Naive thymus-derived CD4-positive, alpha-beta T cell (primary cell): Measurements from ENCODE around the gene CCDC69. TPM values are rescaled to one million over a fixed set of nuclear protein-coding genes. Genes with fewer than 3 reads are reported as not detected.

ENCODE experiments used
- ATAC-seq: fragments of 150-1000 bp; cut with Tn5 transposase; 2 replicates; pipeline ENCODE4 v1.10.0; 2021; ENCODE audit warnings: mild to moderate bottlenecking, moderate library complexity
- CTCF ChIA-PET: fragments of 350-600 bp; sonication (Branson Sonifier 250); formaldehyde crosslinking; loops from one replicate; lab custom pipeline; 2021; ENCODE audit warnings: antibody characterized with exemption; lab: Charles Lee
- POLR2A ChIA-PET: fragments of 350-600 bp; sonication (Branson Sonifier 250); formaldehyde crosslinking; loops from one replicate; lab custom pipeline; 2021; ENCODE audit warnings: antibody characterized with exemption, inconsistent platforms; lab: Charles Lee
- DNase-seq, 9 donors: peaks; one replicate each; pipeline versions ENCODE4 v3.0.0 to v3.0.0-alpha.2; 2020 to 2022; ENCODE audit warnings: mixed read lengths in 1 of 9
- H3K27ac ChIP-seq: one replicate; pipeline ENCODE4 v1.7.0; 2013; ENCODE audit warnings: mild to moderate bottlenecking, low read depth, low read length, moderate library complexity
- H3K27me3 ChIP-seq, 2 donors: one replicate each; pipeline ENCODE4 v1.7.0; 2013; ENCODE audit warnings: low read length in 2 of 2, mild to moderate bottlenecking in 2 of 2, moderate library complexity in 2 of 2; ENCODE audit not compliant: control insufficient read depth in 2 of 2, insufficient read depth in 2 of 2
- H3K36me3 ChIP-seq, 3 experiments: 1 replicate in 2 of 3; 2 replicates in 1 of 3; pipeline ENCODE4 v1.7.0; 2013; ENCODE audit warnings: low read length in 3 of 3, mild to moderate bottlenecking in 3 of 3, moderate library complexity in 1 of 3; ENCODE audit not compliant: insufficient read depth in 3 of 3, control insufficient read depth in 2 of 3
- H3K4me1 ChIP-seq, 2 donors: one replicate each; pipeline ENCODE4 v1.7.0; 2013; ENCODE audit warnings: low read length in 2 of 2, mild to moderate bottlenecking in 2 of 2, moderate library complexity in 1 of 2; ENCODE audit not compliant: control insufficient read depth in 2 of 2, insufficient read depth in 2 of 2
- H3K4me3 ChIP-seq: 2 replicates; pipeline ENCODE4 v1.7.0; 2013; ENCODE audit warnings: mild to moderate bottlenecking, low read length
- H3K9me3 ChIP-seq, 3 experiments: 1 replicate in 2 of 3; 2 replicates in 1 of 3; pipeline ENCODE4 v1.7.0; 2013; ENCODE audit warnings: low read length in 3 of 3; ENCODE audit not compliant: control insufficient read depth in 2 of 3
- H3K27ac Mint-ChIP-seq, 9 donors: one replicate each; pipeline ENCODE4 v1.8.0; 2020 to 2022; ENCODE audit warnings: mixed read lengths in 9 of 9, mild to moderate bottlenecking in 8 of 9, moderate library complexity in 5 of 9, inconsistent platforms in 2 of 9
- H3K27me3 Mint-ChIP-seq, 5 donors: one replicate each; pipeline ENCODE4 v1.8.0; 2021 to 2022; ENCODE audit warnings: mixed read lengths in 5 of 5, mild to moderate bottlenecking in 1 of 5
- H3K36me3 Mint-ChIP-seq, 5 donors: one replicate each; pipeline ENCODE4 v1.8.0; 2020 to 2022; ENCODE audit warnings: mixed read lengths in 5 of 5, mild to moderate bottlenecking in 3 of 5, inconsistent platforms in 1 of 5
- H3K4me1 Mint-ChIP-seq, 7 donors: one replicate each; pipeline ENCODE4 v1.8.0; 2020 to 2022; ENCODE audit warnings: mixed read lengths in 7 of 7, mild to moderate bottlenecking in 3 of 7, inconsistent platforms in 1 of 7
- H3K4me3 Mint-ChIP-seq, 10 donors: one replicate each; pipeline ENCODE4 v1.8.0; 2020 to 2022; ENCODE audit warnings: mild to moderate bottlenecking in 10 of 10, mixed read lengths in 10 of 10, moderate library complexity in 6 of 10, inconsistent platforms in 2 of 10
- H3K9me3 Mint-ChIP-seq, 11 donors: one replicate each; pipeline ENCODE4 v1.8.0; 2020 to 2022; ENCODE audit warnings: mixed read lengths in 11 of 11, mild to moderate bottlenecking in 4 of 11, inconsistent platforms in 1 of 11, moderate library complexity in 1 of 11
- intact Hi-C, 2 donors: fragments of 100-400 bp; cut with micrococcal nuclease; formaldehyde crosslinking; loops; one replicate each; pipeline ENCODE4 v1.15.1; 2023
- polyA plus RNA-seq, 2 donors: library from polyadenylated mRNA; unstranded; fragments of 300-500 nt; fragmentation: Illumina TruSeq; gene quantifications; one replicate each; pipeline ENCODE4 v1.2.3, GENCODE V29; 2021
- total RNA-seq, 6 experiments: library from RNA in 5 of 6; stranded (reverse) in 5 of 6; gene quantifications; 1 replicate in 5 of 6; 2 replicates in 1 of 6; pipeline ENCODE4 v1.2.3 and lab custom pipeline; 2021 to 2026

Gene CCDC69
- total and polyA plus RNA-seq, 7 experiments from 2014 or later = 63.6 to 112 (median 94.1) TPM

GRCh38 chr5:151156507-151157420 lies 67.1 kb downstream of the CCDC69 start:
- intact Hi-C loops = loop anchor here (1.0 to 5.0 kb wide), 14 partner anchors 9 to 799 kb away; partner anchors contain the start of genes RBM22 (in 2 of the 2), ATOX1 (in 1 of the 2), GM2A (in 1 of the 2) and IRGM (in 1 of the 2)

GRCh38 chr5:151155775-151156506 lies 68.0 kb downstream of the CCDC69 start:
- H3K27ac ChIP-seq = peak overlapping the region; percentile 92
- H3K4me1 ChIP-seq = peaks cover 53 to 61% of the 10 kb centered on the region in 2 donors
- ChIA-PET POLR2A (interaction anchor here (0.9 to 33.3 kb wide), 5 partner anchors 20 to 97 kb away, joined by 3 to 760 read pairs (median 4); partner anchors contain the start of genes CCDC69 and GM2A), CTCF (interaction anchor here (0.9 to 5.6 kb wide), 6 partner anchors 9 to 45 kb away, joined by 4 to 50 read pairs (median 5); no protein-coding TSS in a partner anchor)
- no peaks in the 10 kb centered on the region for H3K27me3 ChIP-seq
- Mint-ChIP-seq H3K9me3 (no peaks in the 10 kb centered on the region), H3K4me1 (peaks cover 55 to 75% (median 68%) of the 10 kb centered on the region in 7 donors), H3K4me3 (peak overlapping the region; percentile 94 to 99 (median 96)), H3K27me3 (no peaks in the 10 kb centered on the region), H3K27ac (peak overlapping the region; percentile 90 to 99 (median 96)), H3K36me3 (peaks cover 0 to 38% (median 16%) of the 10 kb centered on the region in 5 donors)
- H3K4me3 ChIP-seq = peak overlapping the region; percentile 85
- intact Hi-C loops = loop anchor here (1.0 to 5.0 kb wide), 14 partner anchors 8 to 601 kb away; partner anchors contain the start of genes RBM22 (in 2 of the 2), ATOX1 (in 1 of the 2), GM2A (in 1 of the 2) and IRGM (in 1 of the 2)
- H3K9me3 ChIP-seq = no peaks in the 10 kb centered on the region
- peak; percentile 25 for ATAC-seq
- DNase-seq = peak in 3 of 9 donors; percentile 23 to 29 (median 28)
- H3K36me3 ChIP-seq = peaks cover 0 to 9% (median 0%) of the 10 kb centered on the region in 3 experiments

More at GRCh38 chr5:151156507-151157420, 67.1 kb downstream of the CCDC69 start:
- no peaks in the 10 kb centered on the region for H3K9me3 ChIP-seq
- Mint-ChIP-seq H3K36me3 (peaks cover 0 to 38% (median 16%) of the 10 kb centered on the region in 5 donors), H3K27me3 (no peaks in the 10 kb centered on the region), H3K4me3 (peak overlapping the region; percentile 94 to 99 (median 96)), H3K4me1 (peaks cover 47 to 71% (median 61%) of the 10 kb centered on the region in 7 donors), H3K9me3 (no peaks in the 10 kb centered on the region), H3K27ac (peak overlapping the region; percentile 90 to 99 (median 96))
- ATAC-seq (no peak), DNase-seq (peak in 3 of 9 donors; percentile 19 to 34 (median 22))
- ChIA-PET POLR2A (interaction anchor here (1.1 to 33.3 kb wide), 6 partner anchors 14 to 96 kb away, joined by 3 to 760 read pairs (median 4); partner anchors contain the start of gene GM2A), CTCF (interaction anchor here (0.6 to 5.6 kb wide), 9 partner anchors 8 to 67 kb away, joined by 3 to 50 read pairs (median 5); partner anchors contain the start of gene CCDC69)
- H3K27me3 ChIP-seq = no peaks in the 10 kb centered on the region
- peaks cover 0 to 9% (median 0%) of the 10 kb centered on the region in 3 experiments for H3K36me3 ChIP-seq
- H3K4me1 ChIP-seq = peaks cover 45 to 53% of the 10 kb centered on the region in 2 donors
- peak overlapping the region; percentile 92 for H3K27ac ChIP-seq
- peak overlapping the region; percentile 85 for H3K4me3 ChIP-seq

GRCh38 chr5:151154931-151155774 lies 68.7 kb downstream of the CCDC69 start:
- Mint-ChIP-seq H3K4me1 (peaks cover 62 to 79% (median 71%) of the 10 kb centered on the region in 7 donors), H3K27me3 (no peaks in the 10 kb centered on the region), H3K9me3 (no peaks in the 10 kb centered on the region), H3K27ac (peak overlapping the region; percentile 90 to 99 (median 96)), H3K36me3 (peaks cover 0 to 42% (median 16%) of the 10 kb centered on the region in 5 donors), H3K4me3 (peak overlapping the region; percentile 94 to 99 (median 96))
- Histone ChIP-seq H3K4me3 (peak overlapping the region; percentile 85), H3K9me3 (no peaks in the 10 kb centered on the region), H3K4me1 (peaks cover 61 to 69% of the 10 kb centered on the region in 2 donors), H3K36me3 (peaks cover 0 to 9% (median 0%) of the 10 kb centered on the region in 3 experiments), H3K27me3 (no peaks in the 10 kb centered on the region), H3K27ac (peak overlapping the region; percentile 92)
- CTCF ChIA-PET = interaction anchor here (0.6 to 5.6 kb wide), 10 partner anchors 9 to 368 kb away, joined by 3 to 50 read pairs (median 4); no protein-coding TSS in a partner anchor
- intact Hi-C loops = loop anchor here (1.0 to 5.0 kb wide), 10 partner anchors 9 to 743 kb away; partner anchors contain the start of genes ATOX1 (in 1 of the 2), CD74 (in 1 of the 2), IRGM (in 1 of the 2) and RBM22 (in 1 of the 2)
- ATAC-seq = peak; percentile 54
- peak in 8 of 9 donors; percentile 52 to 83 (median 74) for DNase-seq
- POLR2A ChIA-PET = interaction anchor here (0.9 to 33.3 kb wide), 4 partner anchors 8 to 69 kb away, joined by 4 to 760 read pairs (median 4); partner anchors contain the start of gene CCDC69

GRCh38 chr5:151153766-151154272 lies 70.1 kb downstream of the CCDC69 start:
- ChIA-PET CTCF (interaction anchor here (1.4 to 5.6 kb wide), 2 partner anchors 28 to 39 kb away, joined by 6 to 50 read pairs; no protein-coding TSS in a partner anchor), POLR2A (interaction anchor here (1.0 to 33.3 kb wide), 3 partner anchors 18 to 60 kb away, joined by 3 to 760 read pairs (median 4); no protein-coding TSS in a partner anchor)
- Mint-ChIP-seq H3K9me3 (peaks cover 0 to 1% (median 0%) of the 10 kb centered on the region in 11 donors), H3K27ac (peak overlapping the region; percentile 89 to 99 (median 97)), H3K27me3 (no peaks in the 10 kb centered on the region), H3K4me3 (peak overlapping the region; percentile 60 to 97 (median 94)), H3K36me3 (peaks cover 0 to 44% (median 16%) of the 10 kb centered on the region in 5 donors), H3K4me1 (peaks cover 64 to 86% (median 80%) of the 10 kb centered on the region in 7 donors)
- Histone ChIP-seq H3K9me3 (no peaks in the 10 kb centered on the region), H3K27me3 (no peaks in the 10 kb centered on the region), H3K4me1 (peaks cover 73 to 82% of the 10 kb centered on the region in 2 donors), H3K36me3 (peaks cover 0 to 9% (median 0%) of the 10 kb centered on the region in 3 experiments), H3K27ac (peak overlapping the region; percentile 92), H3K4me3 (no peak overlapping the region)
- DNase-seq = peak in 2 of 9 donors; percentile 46 to 54
- intact Hi-C loops = loop anchor here (5.0 kb wide), 2 partner anchors 372 to 742 kb away; partner anchors contain the start of gene CD74 (in 1 of the 2)
- ATAC-seq = no peak

- H3K9me3 Mint-ChIP-seq = peaks cover 0 to 1% (median 0%) of the 10 kb centered on the region in 11 donors
- H3K27ac ChIP-seq = peak overlapping the region; percentile 92
- peaks cover 73 to 82% of the 10 kb centered on the region in 2 donors for H3K4me1 ChIP-seq
- H3K4me1 Mint-ChIP-seq = peaks cover 65 to 86% (median 80%) of the 10 kb centered on the region in 7 donors
- CTCF ChIA-PET = interaction anchor here (0.7 to 5.6 kb wide), 2 partner anchors 15 to 28 kb away, joined by 3 to 50 read pairs; no protein-coding TSS in a partner anchor
- intact Hi-C loops = loop anchor here (5.0 kb wide), 2 partner anchors 371 to 741 kb away; partner anchors contain the start of gene CD74 (in 1 of the 2)
- peaks cover 0 to 49% (median 19%) of the 10 kb centered on the region in 5 donors for H3K36me3 Mint-ChIP-seq
- H3K9me3 ChIP-seq = no peaks in the 10 kb centered on the region
- peak overlapping the region; percentile 89 to 99 (median 97) for H3K27ac Mint-ChIP-seq
- H3K4me3 ChIP-seq = no peak overlapping the region
- POLR2A ChIA-PET = interaction anchor here (1.0 to 33.3 kb wide), 3 partner anchors 18 to 61 kb away, joined by 3 to 760 read pairs (median 4); no protein-coding TSS in a partner anchor
- H3K27me3 Mint-ChIP-seq = no peaks in the 10 kb centered on the region
- H3K36me3 ChIP-seq = peaks cover 0 to 9% (median 0%) of the 10 kb centered on the region in 3 experiments
- no peaks in the 10 kb centered on the region for H3K27me3 ChIP-seq
- peak overlapping the region; percentile 61 to 97 (median 94) for H3K4me3 Mint-ChIP-seq
- no peak for ATAC-seq
- no peak for DNase-seq
Observed at GRCh38 chr5:151153300-151153699, 70.6 kb downstream of the CCDC69 start.
